Bronchial epithelial cell (primary cell): ENCODE measurements around the gene FAM131A. TPM values are rescaled to one million over a fixed set of nuclear protein-coding genes. Genes with fewer than 3 reads are reported as not detected.

Experiments
- DNase-seq: peaks from one replicate; pipeline ENCODE4 v3.0.0-alpha.2; 2010; ENCODE audit warnings: low read depth
- FAIRE-seq: peaks from 2 replicates; lab custom pipeline; 2011; peaks lifted over from hg19 to GRCh38; lab: Jason Lieb, UNC
- H3K27me3 ChIP-seq: 2 replicates; pipeline ENCODE4 v1.5.1; 2011; ENCODE audit warnings: low read length; ENCODE audit not compliant: control insufficient read depth, insufficient read depth
- H3K36me3 ChIP-seq: 2 replicates; pipeline ENCODE4 v1.5.1; 2011; ENCODE audit warnings: low read length; ENCODE audit not compliant: control insufficient read depth, insufficient read depth
- H3K4me3 ChIP-seq: 2 replicates; pipeline ENCODE4 v1.5.1; 2011; ENCODE audit warnings: mild to moderate bottlenecking, low read depth, low read length, control low read depth
- CTCF ChIP-seq: IDR thresholded peaks from 2 replicates; pipeline ENCODE4 v1.5.1; 2011; ENCODE audit warnings: mild to moderate bottlenecking, moderate library complexity, low read length, control low read depth, inconsistent platforms; ENCODE audit not compliant: insufficient read depth, severe bottlenecking
- total RNA-seq: library from RNA; depleted of rRNA; stranded (reverse); fragments of >200 nt; gene quantifications from 2 replicates; pipeline ENCODE4 v1.2.1, GENCODE V29; 2014

FAM131A gene
- total RNA-seq, 1 donor from 2014 or later: 18.2 TPM

GRCh38 chr3:184377374-184377773, 40.0 kb downstream of the FAM131A start:
- no peaks in the 10 kb centered on the region for H3K36me3 ChIP-seq
- no peak for FAIRE-seq
- H3K4me3 ChIP-seq: no peak overlapping the region
- no peak for TF ChIP-seq CTCF
- DNase-seq: no peak
- peaks cover 43% of the 10 kb centered on the region for H3K27me3 ChIP-seq

- FAIRE-seq (no peak), DNase-seq (no peak)
- Histone ChIP-seq H3K27me3 (peaks cover 46% of the 10 kb centered on the region), H3K4me3 (no peak within 1 kb of the TSS), H3K36me3 (no peaks in the 10 kb centered on the region)
- TF ChIP-seq CTCF: no peak
These were observed 40.6 kb downstream of the FAM131A start, which contains the start of gene THPO for GRCh38 chr3:184377882-184378445. THPO (minus strand) TSS chr3:184378207; CDS start chr3:184376259, 1,948 bp downstream.

- DNase-seq: no peak
- no peak for FAIRE-seq
- Histone ChIP-seq H3K27me3 (peaks cover 46% of the 10 kb centered on the region), H3K4me3 (no peak overlapping the region), H3K36me3 (no peaks in the 10 kb centered on the region)
- TF ChIP-seq CTCF: no peak
These were observed 41.4 kb downstream of the FAM131A start for GRCh38 chr3:184378651-184379357.

GRCh38 chr3:184379358-184380184, 42.2 kb downstream of the FAM131A start, which contains the start of gene CHRD:
CHRD (plus strand) TSS chr3:184380054; CDS start chr3:184380319, 265 bp downstream.
- H3K36me3 ChIP-seq: no peaks in the 10 kb centered on the region
- peaks cover 46% of the 10 kb centered on the region for H3K27me3 ChIP-seq
- DNase-seq (no peak), FAIRE-seq (no peak)
- no peak for TF ChIP-seq CTCF
- H3K4me3 ChIP-seq: peak within 1 kb of the TSS; percentile 11

- no peak for DNase-seq
- Histone ChIP-seq H3K27me3 (peaks cover 46% of the 10 kb centered on the region), H3K4me3 (peak overlapping the region; percentile 11)
These were observed 42.8 kb downstream of the FAM131A start for GRCh38 chr3:184380185-184380626.

More at GRCh38 chr3:184380185-184380626, 42.8 kb downstream of the FAM131A start:
- no peak for TF ChIP-seq CTCF
- H3K36me3 ChIP-seq: no peaks in the 10 kb centered on the region
- no peak for FAIRE-seq
